NT2/D1 (cell line): ENCODE data around the gene PODXL2.

Source experiments
- YY1 ChIP-seq: IDR thresholded peaks from 2 replicates; pipeline ENCODE4 v1.6.1; 2011; ENCODE audit not compliant: insufficient read length, insufficient read depth
- ZNF274 ChIP-seq: IDR thresholded peaks from 2 replicates; pipeline ENCODE4 v1.6.1; 2011; ENCODE audit warnings: mild to moderate bottlenecking, low read depth, low read length

DNA sequence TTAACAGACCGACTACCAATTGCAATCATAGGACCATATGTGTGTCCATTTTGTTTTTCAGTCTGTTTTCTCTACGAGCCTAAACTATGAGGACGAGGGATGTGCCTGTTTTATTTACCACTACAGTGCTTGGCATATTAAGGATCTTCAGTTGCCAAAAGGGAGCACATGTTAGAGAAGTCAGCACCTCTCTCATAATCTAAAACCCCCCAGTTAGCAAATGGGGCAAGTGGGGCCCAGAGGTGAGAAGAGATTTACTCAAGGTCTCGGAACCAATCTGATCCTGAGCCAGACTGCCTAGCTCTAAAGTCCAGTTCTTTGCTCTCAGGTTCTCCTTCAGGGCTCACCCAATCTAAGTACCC, 578 bp upstream of the PODXL2 start:
- TF ChIP-seq ZNF274 (no peak), YY1 (no peak)
